ENCODE measurements around the gene EFNB3. TPM values are rescaled to one million over a fixed set of nuclear protein-coding genes. Genes with fewer than 3 reads are reported as not detected.

EFNB3 gene
- total RNA-seq, 1 experiment from 2014 or later, result 1.1 TPM

Other genes starting within 250 kb of the EFNB3 start
- gene ZBTB4, start 225.6 kb upstream of the EFNB3 start, total RNA-seq (2014; rRNA removed; shearing (Covaris generic)), result 13.9 and 26.7 TPM in 2 replicates
- not detected in 2 replicates for gene SLC35G6, start 223.8 kb upstream of the EFNB3 start, total RNA-seq (2014; rRNA removed; shearing (Covaris generic))
- 15.2 and 26.1 TPM in 2 replicates for gene POLR2A, start 220.8 kb upstream of the EFNB3 start, total RNA-seq (2014; rRNA removed; shearing (Covaris generic))
- 13.3 and 20.3 TPM in 2 replicates for gene TNFSF12, start 156.1 kb upstream of the EFNB3 start, total RNA-seq (2014; rRNA removed; shearing (Covaris generic))
- 3.2 and 4.2 TPM in 2 replicates for gene TNFSF13, start 146.5 kb upstream of the EFNB3 start, total RNA-seq (2014; rRNA removed; shearing (Covaris generic))
- 75.1 and 88.2 TPM in 2 replicates for gene SENP3, start 143.3 kb upstream of the EFNB3 start, total RNA-seq (2014; rRNA removed; shearing (Covaris generic))
- 120 and 147 TPM in 2 replicates for gene CD68, start 125.6 kb upstream of the EFNB3 start, total RNA-seq (2014; rRNA removed; shearing (Covaris generic))
- 216 and 398 TPM in 2 replicates for gene MPDU1, start 121.3 kb upstream of the EFNB3 start, total RNA-seq (2014; rRNA removed; shearing (Covaris generic))
- gene SOX15, start 115.1 kb upstream of the EFNB3 start, total RNA-seq (2014; rRNA removed; shearing (Covaris generic)), result not detected in 2 replicates
- gene FXR2, start 90.3 kb upstream of the EFNB3 start, total RNA-seq (2014; rRNA removed; shearing (Covaris generic)), result 28.3 and 51.7 TPM in 2 replicates
- 36.3 and 37.4 TPM in 2 replicates for gene SAT2, start 77.4 kb upstream of the EFNB3 start, total RNA-seq (2014; rRNA removed; shearing (Covaris generic))
- gene SHBG, start 75.1 kb upstream of the EFNB3 start, total RNA-seq (2014; rRNA removed; shearing (Covaris generic)), result not detected in 2 replicates
- 0.10 TPM in 1 of 2 replicates, not detected in the other for gene ATP1B2, start 54.3 kb upstream of the EFNB3 start, total RNA-seq (2014; rRNA removed; shearing (Covaris generic))
- gene TP53, start 17.7 kb upstream of the EFNB3 start, total RNA-seq (2014; rRNA removed; shearing (Covaris generic)), result 73.1 and 79.1 TPM in 2 replicates
- 14.2 and 20.3 TPM in 2 replicates for gene WRAP53, start 16.7 kb upstream of the EFNB3 start, total RNA-seq (2014; rRNA removed; shearing (Covaris generic))
- 0.02 TPM in 1 of 2 replicates, not detected in the other for gene DNAH2, start 12.5 kb downstream of the EFNB3 start, total RNA-seq (2014; rRNA removed; shearing (Covaris generic))
- gene KDM6B, start 129.0 kb downstream of the EFNB3 start, total RNA-seq (2014; rRNA removed; shearing (Covaris generic)), result 0.59 and 3.2 TPM in 2 replicates
- gene TMEM88, start 149.9 kb downstream of the EFNB3 start, total RNA-seq (2014; rRNA removed; shearing (Covaris generic)), result 0.49 TPM in 1 of 2 replicates, not detected in the other
- 49.4 and 68.2 TPM in 2 replicates for gene NAA38, start 152.4 kb downstream of the EFNB3 start, total RNA-seq (2014; rRNA removed; shearing (Covaris generic))
- 6.6 and 14.2 TPM in 2 replicates for gene CYB5D1, start 152.8 kb downstream of the EFNB3 start, total RNA-seq (2014; rRNA removed; shearing (Covaris generic))
- 15.6 and 31.3 TPM in 2 replicates for gene CHD3, start 183.6 kb downstream of the EFNB3 start, total RNA-seq (2014; rRNA removed; shearing (Covaris generic))
- 0.86 and 7.8 TPM in 2 replicates for gene RNF227, start 211.1 kb downstream of the EFNB3 start, total RNA-seq (2014; rRNA removed; shearing (Covaris generic))
- not detected in 2 replicates for gene KCNAB3, start 224.7 kb downstream of the EFNB3 start, total RNA-seq (2014; rRNA removed; shearing (Covaris generic))
- gene TRAPPC1, start 226.7 kb downstream of the EFNB3 start, total RNA-seq (2014; rRNA removed; shearing (Covaris generic)), result 58.1 and 61.8 TPM in 2 replicates
- 14.3 and 29.9 TPM in 2 replicates for gene CNTROB, start 227.0 kb downstream of the EFNB3 start, total RNA-seq (2014; rRNA removed; shearing (Covaris generic))

All from M059J (cell line).